HG03460 (cell line): ENCODE data around the gene PKP2.
"Not testable (repeated sequence)": the region's sequence is repeated elsewhere in the genome, so short reads cannot be mapped to it uniquely, and the experiment has no call there.

ENCODE experiments used
- ATAC-seq: cut with Tn5 transposase; IDR thresholded peaks from one replicate; pipeline ENCODE4 v1.9.1; 2021; ENCODE audit not compliant: unreplicated experiment

PKP2 gene

GRCh38 chr12:32864731-32865130, 31.8 kb downstream of the PKP2 start:
- ATAC-seq, result no peak

DNA sequence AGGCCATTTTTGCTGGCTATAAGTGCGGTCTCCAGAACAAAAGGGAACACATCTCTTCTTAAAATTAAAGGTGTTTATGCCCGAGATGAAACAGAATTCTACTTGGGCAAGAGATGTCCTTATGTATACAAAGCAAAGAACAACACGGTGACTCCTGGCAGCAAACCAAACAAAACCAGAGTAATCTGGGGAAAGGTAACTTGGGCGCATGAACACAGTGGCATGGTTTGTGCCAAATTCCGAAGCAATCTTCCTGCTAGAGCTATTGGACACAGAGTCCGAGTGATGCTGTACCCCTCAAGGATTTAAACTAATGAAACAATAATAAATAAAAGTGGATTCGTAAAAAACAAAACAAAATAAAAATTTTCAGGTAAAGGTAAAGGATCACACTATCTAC, 33.4 kb downstream of the PKP2 start:
- no peak for ATAC-seq

GRCh38 chr12:32861658-32862057, 34.9 kb downstream of the PKP2 start:
- ATAC-seq, result not testable (repeated sequence)

- no peak for ATAC-seq
Observed at GRCh38 chr12:32860192-32860591, 36.4 kb downstream of the PKP2 start.

DNA sequence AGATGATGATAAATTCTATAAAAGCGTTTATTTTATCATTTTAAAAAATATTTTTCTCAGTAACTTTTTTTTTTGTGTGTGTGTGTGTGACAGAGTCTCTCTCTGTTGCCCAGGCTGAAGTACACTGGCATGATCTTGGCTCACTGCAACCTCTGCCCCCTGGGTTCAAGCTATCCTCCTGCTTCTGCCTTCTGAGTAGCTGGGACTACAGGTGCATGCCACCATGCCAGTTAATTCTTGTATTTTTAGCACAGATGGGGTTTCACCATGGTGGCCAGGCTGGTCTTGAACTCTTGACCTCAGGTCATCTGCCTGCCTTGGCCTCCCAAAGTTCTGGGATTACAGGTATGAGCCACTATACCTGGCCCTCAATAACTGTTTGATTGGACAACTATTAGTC, 37.2 kb downstream of the PKP2 start:
- no peak for ATAC-seq

DNA sequence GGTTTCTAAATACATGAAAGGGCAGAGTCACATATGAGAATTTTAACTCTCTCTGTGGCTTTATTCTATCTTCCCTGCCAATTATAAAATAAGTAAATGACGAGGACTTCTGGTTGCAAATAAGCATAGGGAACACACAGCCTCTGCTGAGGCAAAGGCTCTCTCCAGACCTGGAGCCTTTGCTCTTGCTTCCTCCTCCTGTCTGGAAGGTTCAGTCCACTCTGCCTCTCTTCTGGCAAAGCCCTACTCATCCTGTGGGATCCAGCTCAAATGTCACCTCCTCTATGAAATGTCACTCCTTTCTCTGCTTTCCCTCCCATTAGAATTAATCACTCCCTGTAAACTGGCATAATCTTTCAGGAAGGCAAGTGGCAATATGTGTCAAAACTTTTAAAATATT, 41.9 kb downstream of the PKP2 start:
- ATAC-seq, result no peak

DNA sequence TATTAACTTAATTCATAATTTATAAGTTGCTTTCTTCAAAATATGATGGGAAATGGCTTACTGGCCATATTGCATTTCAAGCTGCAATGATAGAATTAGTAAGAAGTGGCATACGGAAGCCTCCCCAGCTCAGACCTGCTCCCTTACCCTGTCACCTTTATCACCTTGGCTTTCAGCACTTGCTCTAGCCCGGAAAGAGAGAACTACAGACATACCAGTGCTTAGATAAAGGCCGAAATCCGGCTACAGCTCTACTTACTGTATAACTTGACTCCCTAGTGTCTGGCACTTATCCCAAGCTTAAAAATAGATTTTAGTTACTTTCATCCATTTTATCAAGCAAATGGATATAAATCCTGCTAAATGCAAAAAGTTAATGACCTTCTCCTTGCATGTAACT, 42.5 kb downstream of the PKP2 start:
- ATAC-seq, result no peak

GRCh38 chr12:32847287-32847686, 49.3 kb downstream of the PKP2 start:
- ATAC-seq, result no peak

DNA sequence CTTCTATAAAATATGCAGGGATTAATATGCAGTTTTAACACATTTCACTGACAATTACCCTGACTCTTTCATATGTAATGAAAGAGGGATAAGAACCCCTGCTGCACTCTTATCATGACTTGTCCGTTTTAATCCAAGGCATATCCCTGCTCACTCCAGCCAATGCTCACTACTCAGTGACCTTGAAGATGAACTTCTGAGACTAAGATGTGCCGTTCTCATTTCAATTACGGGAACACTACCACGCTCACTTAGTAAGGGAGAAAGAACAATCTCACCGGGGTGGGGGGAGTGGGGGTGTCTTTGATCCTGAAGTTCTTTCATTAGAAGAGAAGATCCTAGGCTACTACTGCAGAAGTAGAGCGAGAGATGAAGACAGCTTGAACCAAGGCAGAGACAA, 50.5 kb downstream of the PKP2 start:
- ATAC-seq, result no peak

DNA sequence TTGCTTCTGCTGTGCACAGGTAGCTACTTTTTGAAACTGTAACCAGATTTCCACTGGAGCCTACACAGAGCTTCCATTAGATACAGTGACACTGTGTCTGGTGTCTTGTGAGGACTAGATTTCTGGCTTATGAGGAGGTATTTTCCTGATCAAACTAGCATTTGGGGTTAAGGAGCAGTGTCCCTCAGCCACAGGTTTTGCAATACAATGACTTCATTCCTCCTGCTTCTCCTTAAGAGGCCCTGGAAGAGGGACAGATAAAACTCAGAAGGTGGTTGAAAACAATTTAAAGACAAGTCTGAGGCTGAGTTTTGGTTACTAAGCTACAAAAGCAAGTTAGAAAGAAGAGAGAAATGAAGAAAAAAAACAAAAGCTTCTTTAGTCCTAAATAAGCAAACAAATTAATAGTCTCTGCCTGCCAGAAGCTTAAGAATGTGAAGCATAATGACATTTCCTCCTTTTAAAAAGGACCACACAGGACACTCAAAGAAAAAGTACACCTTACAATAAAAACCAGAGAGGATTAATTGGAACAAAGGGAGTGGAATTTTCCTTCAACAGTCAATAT, 53.0 kb downstream of the PKP2 start:
- ATAC-seq, result no peak

- no peak for ATAC-seq
Observed at GRCh38 chr12:32841061-32841460, 55.5 kb downstream of the PKP2 start.

DNA sequence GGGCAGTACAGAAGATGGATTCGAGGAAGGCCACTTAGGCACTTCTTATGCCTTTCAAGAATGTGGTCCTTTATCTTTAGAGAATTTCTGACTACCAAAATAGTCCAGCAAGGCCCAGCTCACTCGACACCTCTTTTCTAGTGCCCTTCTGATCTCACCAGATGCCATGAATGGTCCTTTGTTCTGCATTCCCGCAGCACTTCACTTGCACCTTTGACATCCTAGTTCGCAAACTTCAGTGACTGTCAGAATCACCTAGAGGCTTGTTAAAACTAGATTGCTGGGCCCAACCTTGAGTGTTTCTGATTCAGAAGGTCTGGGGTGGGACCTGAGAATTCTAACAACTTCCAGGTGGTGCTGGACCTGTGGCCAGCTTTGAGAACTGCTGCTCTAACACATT, 56.7 kb downstream of the PKP2 start:
- ATAC-seq, result no peak

- no peak for ATAC-seq
Observed at GRCh38 chr12:32837974-32838373, 58.6 kb downstream of the PKP2 start.

GRCh38 chr12:32836710-32837109, 59.9 kb downstream of the PKP2 start:
- ATAC-seq, result no peak

DNA sequence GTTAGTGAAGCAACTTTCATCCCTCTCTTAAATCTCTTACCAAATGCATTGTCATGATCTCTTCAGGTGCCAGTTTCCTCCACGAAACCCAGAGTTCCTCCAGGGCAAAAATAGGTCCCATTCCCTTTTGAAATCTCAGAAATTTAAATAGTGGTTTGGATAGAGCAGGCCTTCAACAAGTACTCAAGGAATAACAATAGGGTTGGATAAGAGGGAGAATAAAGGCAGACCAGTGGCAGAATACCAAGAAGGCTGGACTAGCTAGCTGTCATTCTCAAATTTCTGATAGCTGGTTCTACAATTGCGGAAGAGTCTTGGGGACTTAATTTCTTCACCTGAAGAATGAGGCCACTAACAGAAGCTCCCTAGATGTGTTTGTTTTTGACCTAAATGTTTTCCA, 62.5 kb downstream of the PKP2 start:
- no peak for ATAC-seq

DNA sequence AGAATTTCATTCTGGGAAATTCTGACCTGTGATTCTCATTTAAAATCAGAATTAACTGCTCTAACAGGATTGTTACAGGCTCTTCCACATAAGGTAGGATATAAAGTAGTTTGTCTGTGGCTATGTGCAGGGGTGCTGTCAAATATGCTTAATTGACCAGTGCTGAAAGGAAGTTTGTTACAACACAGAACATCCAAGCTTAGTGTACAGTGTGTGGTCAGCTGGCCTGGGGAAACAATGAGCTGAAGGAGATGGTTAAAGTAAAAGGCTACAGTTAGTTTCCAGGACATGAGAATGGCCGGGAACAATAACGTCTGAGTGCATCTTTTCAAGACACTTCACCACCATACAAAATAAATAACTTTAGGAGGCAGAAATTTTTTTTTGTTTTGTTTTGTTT, 68.0 kb downstream of the PKP2 start:
- ATAC-seq, result no peak

GRCh38 chr12:32828120-32828519, 68.5 kb downstream of the PKP2 start:
- ATAC-seq, result no peak

GRCh38 chr12:32826807-32827412, 69.7 kb downstream of the PKP2 start:
- no peak for ATAC-seq

DNA sequence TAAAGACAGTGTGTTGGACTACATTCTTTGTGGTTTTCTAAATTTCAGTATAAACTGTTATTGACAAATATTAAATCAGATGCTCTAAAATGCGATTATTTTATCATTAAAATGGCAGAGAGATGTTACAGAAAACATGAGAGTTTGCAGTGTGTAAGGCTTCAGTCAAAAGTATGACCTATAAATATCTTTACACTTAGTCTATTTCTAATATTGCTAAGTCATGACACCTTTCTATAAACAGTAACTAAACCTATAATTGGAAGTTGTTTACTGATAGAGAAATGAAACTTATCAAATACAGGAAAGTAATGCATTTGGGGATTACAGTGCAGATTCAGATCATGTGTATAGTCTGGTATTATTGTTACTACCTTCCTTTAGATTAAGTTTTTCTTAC, 72.0 kb downstream of the PKP2 start:
- no peak for ATAC-seq

DNA sequence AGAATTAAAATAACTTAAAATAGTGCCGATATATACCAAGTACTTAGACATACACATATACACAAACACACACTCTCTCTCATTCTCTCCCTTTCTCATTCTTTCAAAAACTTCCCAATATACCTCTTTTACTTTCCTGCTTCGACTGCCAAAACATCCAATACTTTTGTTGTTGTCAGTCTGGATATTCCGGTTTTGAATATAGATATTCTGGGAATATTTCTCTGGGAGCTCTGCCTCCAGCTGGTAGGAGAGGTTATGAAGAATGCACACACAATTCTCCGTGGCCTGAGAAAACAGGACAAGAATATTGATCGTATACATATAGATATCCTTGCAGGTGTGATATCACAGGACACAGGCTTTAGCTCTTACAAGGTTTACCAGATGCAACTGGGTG, 74.2 kb downstream of the PKP2 start:
- ATAC-seq, result no peak

DNA sequence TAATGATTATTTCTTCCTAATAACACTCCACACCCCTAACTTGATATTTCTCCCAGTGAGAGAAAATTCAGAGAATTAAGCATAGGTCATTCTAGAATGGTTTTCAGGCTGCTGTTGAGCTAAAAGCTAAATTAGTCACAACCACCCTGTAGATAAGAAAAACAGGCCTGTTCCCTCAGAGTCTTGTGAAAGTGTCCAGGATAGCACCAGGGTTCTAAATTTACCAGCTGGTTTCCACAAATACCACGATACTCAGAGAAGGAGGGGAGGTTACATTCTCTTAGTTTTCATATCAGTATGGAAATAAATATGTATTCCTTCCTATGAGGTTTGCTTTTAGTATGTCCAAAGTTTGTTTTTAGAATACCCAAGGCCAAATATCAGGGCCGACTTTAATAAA, 74.9 kb downstream of the PKP2 start:
- no peak for ATAC-seq

DNA sequence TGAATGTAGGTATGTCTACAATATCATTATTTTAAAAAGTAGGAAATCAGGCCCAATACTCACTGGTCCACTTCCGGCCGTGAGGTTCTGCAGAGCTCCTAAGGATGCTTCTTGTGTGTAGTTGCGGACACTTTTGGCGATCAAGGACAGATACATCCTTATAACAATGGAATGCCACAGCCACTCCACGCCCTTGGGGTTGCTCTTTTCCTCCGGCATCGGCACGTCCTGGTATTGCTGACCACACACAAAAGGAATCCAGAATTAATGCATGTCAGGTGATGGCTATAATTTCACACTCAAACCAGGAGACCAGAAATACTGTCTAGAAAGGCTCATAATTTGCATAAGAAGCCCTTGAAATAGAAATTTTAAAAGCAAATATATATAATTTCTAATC, 75.3 kb downstream of the PKP2 start:
- ATAC-seq, result no peak

GRCh38 chr12:32820376-32820931, 76.1 kb downstream of the PKP2 start:
- ATAC-seq, result no peak
